NCI-H446 treated with DMSO at 0.1 percent for 48 hours (cell line): ENCODE data around the gene RNF40.

Experiments used
- DNase-seq: peaks from one replicate; lab custom pipeline; 2025; lab: John Stamatoyannopoulos, UW

The RNF40 gene

DNA sequence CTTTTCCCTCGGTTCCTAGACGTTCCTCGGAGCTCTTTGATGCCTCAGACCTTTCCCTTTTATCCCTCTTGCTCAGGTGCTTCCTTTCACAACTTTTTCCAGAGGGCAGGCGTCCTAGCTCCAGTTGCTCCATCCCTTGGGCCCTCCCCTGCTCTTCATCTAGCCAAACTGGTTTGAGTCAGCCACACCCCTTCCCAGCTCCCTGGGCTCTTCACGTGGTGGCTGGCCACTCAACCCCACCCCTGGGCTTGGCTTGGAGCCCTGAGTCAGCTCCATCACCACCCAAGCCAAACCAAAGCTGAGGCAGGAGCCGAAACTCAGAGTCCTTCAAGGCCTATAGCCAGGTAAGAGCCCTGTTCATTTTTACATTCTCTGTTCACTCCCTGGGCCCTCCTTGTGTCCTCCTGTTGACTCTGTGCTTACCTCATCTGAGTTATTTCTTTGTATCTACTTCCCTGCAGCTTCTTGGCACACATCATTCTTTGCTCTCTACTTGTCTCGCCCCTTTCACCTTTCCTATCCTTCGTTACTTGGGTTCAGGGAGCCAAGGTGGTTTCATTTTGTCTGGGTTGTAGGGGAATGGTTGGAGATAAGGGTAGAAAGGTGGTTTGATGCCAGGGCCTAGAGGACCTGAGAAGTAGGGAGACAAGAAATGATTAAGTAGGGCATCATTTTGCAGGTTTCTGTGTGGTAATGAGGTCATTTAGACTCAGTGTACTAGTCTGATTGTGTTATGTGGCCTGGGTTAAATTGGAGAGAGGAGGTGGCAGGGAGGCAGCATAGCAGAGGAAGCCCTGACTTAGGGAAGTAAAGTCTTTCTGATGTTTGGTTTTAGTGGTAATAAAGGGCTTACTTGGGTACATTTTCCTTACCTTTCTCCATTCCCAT is 21.5 kb upstream of the RNF40 start:
- no peak for DNase-seq

DNA sequence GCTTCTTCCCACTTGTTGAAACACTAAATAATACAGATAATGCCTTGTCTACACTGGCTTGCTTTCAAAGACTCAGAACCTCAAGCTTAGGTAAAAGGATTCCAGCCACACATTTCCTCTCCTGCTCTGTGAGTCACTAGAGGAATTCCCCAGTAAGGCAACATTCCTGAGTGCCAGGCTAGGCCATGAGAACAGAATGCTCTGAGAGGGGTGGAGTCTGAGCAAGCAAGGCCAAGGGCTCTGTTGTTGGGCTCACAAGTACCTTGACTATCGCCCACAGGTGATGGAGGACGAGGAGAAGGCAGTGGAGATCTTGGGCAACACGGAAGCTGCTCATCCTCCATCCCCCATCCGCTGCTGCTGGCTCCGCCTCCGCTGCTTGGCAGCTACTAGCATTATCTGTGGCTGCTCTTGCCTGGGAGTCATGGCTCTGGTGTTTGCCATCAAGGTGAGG is 20.6 kb upstream of the RNF40 start:
- DNase-seq: no peak

DNA sequence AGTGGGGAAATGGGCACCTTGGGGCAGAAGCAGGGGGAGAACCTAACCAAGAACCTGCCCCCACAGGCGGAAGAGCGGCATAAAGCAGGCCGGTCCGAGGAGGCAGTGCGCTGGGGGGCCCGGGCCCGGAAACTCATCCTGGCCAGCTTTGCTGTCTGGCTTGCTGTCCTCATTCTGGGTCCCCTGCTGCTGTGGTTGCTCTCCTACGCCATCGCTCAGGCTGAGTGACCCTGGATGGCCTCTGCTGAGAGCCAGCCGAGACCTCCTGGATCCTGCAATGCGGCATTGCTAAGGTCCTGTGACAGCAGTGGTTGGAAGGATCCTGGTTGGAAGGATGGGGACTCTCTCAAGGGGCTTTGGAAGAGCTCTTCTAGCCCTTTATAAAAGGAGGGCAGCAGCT is 18.4 kb upstream of the RNF40 start:
- no peak for DNase-seq

DNA sequence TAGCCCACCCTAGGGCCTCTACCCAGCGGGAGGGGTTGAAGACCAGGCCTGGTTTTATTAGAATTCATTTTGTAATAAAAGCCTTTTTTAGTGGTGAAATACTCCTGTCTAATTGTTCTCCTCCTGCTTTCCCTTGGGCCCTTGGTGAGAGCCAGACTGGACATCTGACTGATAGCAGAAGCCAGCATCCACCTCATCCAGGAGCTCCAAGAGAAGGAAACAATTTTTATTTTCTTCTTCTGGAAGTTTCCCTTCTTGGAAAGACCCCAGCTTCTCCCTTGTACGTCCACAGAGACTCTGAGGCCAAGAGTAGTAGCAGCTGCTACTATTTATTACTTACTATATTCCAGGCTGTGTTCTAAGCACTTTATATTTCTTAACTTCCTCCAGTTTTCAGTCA is 17.9 kb upstream of the RNF40 start:
- DNase-seq: no peak

DNA sequence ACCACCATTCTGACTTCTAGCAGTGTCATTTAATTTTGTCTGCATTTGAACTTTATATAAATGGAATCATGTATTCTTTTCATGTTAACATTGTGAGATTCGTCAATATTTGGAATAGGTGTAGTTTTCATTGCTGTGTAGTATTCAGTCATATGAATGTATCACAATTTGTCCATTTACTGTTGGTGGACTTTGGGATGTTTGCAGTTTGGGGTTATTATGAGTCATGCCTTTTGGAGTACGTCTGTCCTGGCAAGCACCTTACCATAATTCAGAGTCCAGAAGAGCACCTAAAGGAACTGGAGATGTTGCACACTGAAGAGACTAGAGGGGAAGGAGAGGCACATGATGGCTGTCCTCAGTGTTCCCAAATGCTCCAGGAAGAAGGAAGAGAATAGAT is 17.0 kb upstream of the RNF40 start:
- DNase-seq: no peak

DNA sequence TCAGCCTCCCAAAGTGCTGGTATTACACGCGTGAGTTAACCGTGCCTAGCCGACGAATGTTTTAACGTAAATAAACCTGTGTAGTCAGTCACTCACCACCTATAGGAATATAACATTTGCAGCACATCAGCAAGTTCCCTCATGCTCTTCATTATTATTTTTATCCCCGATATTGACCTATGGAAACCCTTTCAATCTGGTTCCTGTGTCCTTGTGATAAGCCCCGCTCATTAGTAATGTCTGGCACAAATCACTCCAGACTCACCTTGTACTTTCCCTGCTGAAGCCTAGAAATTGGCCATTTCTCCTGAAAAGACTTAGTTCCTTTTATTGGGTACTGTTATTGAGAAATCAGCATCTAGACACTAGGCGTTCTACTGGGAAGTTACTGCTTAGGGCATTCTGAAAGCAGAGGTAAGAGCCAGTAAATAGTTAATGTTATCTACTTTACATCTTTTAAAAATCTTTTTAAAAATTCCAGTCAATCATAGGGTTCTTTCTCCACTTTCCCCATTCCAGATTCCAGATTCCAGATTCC is 15.4 kb upstream of the RNF40 start:
- no peak for DNase-seq

DNA sequence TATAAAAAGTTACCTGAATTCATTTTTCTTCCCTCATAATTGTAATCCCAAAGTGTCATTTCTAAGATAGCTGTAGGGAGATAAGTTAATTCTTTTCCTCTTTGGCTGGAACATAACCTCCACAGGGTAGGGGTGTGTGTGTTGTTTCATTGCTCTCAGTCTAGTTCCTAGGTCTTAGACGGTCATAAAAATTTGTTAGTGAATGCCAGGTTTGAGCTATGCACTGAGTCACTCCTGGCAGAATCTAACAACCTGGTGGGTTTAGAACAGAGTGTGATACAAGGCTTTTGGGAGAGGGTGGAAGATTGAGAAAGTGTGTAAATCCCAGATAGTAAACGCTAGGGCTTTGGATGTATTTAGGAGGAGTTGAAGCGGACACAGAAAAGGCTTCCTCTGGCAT is 14.8 kb upstream of the RNF40 start:
- no peak for DNase-seq

DNA sequence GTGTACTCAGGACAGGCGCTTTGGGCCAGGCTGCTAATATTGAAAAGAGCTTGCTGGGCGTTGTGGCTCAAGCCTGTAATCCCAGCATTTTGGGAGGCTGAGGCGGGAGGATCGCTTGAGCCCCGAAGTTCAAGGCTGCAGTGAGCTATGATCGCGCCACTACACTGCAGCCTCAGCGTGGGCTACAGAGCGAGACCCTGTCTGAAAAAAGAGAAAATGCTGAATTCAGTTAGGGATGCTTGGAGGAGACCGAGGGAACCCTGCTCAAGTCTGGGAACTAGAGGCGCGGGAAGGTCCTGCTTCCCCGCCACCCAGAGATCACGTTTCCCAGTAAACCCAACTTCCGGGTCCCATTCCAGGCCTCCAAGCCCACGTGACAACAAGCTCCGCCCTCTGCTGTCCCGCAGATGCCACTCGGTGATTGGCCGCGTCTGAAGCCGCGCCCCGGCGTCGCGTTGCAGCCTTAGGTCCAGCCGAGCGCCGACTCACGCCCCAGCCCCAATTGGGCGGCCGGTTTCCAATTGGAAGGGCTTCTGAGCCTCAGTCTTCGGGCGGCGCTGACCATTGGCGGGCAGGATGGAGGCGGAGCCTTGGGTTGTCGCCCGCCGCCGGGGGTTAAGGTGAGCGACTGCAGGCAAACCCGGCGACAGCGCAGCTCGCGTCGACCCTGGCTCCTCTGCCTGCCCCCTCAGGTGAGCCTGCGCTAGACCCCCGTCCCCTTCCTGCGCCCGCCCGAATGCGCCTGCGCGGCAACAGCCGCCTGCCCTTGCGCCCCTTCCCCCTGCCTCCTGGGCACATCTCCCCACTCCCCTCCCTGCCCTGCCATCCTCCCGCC is 14.1 kb upstream of the RNF40 start, which contains the start of gene PHKG2:
Gene PHKG2, plus strand, starts transcription at position 627 of the 835 bp plus-strand sequence. CDS start 396 bp downstream, outside the sequence.
- DNase-seq: peak; percentile 95

DNA sequence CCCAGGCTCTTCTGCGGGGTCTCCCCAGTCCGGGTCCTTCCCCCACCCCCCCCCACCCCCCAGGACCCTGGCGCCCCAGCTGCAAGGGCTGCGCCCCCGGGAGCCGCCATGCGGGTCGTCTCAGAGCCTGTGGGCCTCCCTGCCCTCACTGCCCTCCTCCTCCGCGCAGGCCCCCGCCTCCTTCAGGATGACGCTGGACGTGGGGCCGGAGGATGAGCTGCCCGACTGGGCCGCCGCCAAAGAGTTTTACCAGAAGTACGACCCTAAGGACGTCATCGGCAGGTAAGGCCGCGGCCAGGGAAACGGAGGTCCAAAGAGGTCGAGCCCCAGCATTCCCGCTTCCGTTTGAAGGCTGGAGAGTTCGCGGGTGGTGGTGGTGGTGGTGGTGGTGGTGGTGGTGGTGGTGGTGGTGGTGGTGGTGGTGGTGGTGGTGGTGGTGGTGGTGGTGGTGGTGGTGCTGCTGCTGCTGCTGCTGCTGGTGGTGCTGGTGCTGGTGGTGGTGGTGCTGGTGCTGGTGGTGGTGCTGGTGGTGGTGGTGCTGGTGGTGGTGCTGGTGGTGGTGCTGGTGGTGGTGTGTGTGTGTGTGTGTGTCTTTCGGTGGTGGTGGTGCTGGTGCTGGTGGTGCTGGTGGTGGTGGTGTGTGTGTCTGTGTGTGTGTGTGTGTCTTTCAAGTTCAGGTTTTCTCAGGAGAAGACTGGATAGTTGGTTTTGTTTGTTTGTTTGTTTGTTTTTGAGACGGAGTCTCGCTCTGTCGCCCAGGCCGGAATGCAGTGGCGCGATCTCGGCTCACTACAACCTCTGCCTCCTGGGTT is 13.3 kb upstream of the RNF40 start:
- no peak for DNase-seq

DNA sequence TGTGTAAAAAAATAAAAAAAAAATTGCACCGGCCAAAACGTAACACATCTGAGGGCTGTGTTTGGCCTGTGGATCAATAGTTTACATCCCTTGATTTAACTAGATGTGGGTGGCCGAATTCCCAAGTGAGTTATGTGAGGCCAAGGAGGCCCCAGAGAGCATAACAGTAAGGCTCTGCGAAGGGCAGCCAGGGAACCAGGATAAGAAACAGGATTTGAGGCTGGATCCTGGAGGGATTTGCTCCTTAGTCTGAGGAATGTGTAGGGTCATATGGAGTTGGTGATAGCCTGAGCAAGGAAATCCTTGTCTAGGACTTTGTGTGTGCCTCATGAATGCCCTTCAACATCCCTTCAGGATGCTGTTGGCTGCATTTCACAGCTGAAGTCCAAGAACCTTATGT is 11.9 kb upstream of the RNF40 start:
- DNase-seq: no peak

DNA sequence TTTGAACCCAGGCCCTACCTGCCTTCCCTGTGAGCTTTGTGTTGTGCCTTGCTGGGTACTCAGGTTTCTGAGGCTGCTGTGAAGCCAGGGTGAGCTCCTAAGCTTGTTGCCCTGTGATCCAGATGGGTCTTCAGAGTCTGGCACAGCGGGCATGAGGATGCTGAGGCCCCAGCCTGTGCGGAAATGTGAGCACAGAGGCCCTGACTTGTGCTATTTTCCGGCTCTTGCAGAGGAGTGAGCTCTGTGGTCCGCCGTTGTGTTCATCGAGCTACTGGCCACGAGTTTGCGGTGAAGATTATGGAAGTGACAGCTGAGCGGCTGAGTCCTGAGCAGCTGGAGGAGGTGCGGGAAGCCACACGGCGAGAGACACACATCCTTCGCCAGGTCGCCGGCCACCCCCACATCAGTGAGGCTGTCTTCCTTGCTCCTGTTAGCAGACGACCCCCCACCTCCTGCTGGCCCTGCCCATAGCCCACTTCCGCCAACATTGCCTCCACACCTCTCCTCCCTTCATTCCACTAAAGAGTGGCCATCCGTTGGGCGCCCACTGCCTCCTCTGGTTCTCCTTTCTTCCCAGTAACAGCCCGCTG is 11.2 kb upstream of the RNF40 start:
- no peak for DNase-seq

DNA sequence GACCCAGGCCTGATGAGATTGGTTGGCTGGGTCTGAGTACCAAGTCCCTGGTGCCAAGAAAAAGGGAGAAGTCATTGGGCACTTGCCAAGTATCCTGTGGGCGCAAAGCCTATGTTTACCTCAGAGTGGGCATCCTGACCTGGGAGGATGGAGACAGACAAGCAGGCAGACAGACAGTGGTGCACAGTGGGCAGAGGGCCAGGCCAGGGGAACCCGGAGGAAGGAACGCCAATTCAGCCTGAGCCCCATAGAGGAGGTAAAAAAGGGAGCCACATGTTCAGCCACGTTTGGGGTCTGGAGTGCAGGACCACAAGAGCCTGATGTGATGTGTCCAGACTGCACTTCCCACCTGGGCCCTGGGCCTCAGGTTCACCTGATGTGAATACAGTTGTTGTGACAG is 8.5 kb upstream of the RNF40 start:
- DNase-seq: no peak

DNA sequence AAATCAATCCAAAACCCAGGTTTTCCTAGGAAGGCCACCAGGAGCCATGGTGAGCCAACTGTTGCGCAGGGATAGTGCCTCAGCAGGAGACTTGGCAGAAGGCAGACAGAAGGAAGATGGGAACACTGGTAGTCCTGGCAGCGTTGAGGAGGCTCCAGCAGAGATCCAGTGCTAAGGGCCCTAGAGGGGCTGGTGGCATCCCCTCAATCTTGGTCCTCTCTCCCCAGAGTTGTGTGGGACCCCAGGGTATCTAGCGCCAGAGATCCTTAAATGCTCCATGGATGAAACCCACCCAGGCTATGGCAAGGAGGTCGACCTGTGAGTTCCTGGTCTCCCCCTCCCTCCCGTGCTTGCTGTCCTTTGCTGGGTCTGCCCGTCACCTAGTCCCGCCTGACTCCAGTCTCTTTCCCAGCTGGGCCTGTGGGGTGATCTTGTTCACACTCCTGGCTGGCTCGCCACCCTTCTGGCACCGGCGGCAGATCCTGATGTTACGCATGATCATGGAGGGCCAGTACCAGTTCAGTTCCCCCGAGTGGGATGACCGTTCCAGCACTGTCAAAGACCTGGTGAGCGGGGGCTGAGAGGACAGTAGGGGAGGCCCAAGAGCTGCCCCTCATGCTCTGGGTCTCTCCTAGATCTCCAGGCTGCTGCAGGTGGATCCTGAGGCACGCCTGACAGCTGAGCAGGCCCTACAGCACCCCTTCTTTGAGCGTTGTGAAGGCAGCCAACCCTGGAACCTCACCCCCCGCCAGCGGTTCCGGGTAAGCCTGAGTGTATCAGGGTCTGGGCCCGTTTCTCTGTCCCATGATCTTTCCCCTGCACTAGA is 6.0 kb upstream of the RNF40 start:
- DNase-seq: no peak

DNA sequence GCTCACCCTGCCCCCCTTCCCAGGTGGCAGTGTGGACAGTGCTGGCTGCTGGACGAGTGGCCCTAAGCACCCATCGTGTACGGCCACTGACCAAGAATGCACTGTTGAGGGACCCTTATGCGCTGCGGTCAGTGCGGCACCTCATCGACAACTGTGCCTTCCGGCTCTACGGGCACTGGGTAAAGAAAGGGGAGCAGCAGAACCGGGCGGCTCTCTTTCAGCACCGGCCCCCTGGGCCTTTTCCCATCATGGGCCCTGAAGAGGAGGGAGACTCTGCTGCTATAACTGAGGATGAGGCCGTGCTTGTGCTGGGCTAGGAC is 5.4 kb upstream of the RNF40 start:
- DNase-seq: no peak

DNA sequence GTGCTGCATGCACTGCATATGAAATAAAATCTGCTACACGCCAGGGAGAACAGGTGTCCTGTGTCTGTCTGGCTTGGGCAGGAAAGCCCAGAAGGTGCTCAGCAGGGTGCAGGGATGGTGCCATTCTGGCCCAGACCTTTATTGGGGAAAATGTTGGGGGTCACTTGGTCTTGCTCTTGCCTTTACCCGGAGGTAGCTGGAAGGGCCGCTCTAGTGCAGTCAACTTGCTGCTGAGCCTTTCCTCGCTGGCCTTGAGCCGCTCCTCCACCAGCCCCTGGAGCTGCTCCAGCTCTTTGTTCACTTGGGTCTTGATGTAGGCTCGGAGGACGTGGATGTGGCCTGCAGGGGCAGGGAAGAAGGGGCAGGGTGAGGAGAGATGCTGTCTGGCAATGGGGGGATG is 4.8 kb upstream of the RNF40 start:
- no peak for DNase-seq

DNA sequence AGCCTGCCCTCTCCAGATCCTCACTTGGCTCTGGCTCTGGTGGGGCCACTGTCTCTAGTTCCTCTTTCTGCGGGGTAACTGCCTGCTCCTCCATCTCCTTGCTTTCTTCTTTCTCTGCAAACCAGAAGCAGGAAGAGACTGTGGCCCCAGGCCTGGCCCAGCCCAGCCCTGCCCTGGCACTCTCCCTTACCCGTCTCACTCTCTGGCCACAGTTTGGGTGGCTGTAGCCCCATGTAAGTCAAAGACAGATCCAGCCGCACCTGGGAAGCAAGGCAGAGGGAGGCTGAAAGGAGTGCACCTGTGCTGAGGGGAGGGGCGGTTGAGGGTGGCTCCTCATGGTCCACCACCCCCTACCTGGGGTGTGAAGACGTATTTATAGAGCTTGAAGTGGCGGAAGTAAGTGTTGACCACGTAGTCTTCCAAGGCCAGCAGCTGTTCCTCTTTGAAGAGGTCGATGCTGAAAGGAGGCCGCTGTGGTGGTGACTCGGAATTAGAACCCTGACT is 3.1 kb upstream of the RNF40 start:
- DNase-seq: no peak

DNA sequence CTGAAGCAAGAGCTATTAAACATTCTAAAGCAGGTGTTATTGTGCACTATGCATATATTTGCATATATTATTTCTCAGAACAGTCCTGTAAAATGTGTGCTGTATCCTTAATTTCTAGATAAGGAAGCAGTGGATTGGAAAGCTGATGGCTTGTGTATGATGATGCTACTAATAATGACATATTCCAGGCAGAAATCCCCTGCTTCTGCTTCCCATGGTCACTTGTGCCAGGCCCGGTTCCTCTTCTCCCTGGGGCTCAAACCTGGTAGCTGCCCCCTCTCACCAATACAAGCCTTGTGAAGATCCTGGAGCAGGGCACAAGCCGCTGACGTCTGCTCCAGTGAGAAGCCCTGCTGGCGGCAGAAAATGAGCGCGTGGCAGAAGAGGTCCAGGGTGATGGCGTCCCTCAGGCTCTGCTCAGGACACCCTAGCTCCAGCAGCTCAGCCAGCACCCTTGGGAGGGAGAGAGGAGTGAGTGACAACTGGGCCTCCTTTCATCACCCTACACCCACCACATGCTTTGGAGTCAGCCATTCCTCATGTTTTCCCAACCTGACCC is 2.0 kb upstream of the RNF40 start:
- no peak for DNase-seq

DNA sequence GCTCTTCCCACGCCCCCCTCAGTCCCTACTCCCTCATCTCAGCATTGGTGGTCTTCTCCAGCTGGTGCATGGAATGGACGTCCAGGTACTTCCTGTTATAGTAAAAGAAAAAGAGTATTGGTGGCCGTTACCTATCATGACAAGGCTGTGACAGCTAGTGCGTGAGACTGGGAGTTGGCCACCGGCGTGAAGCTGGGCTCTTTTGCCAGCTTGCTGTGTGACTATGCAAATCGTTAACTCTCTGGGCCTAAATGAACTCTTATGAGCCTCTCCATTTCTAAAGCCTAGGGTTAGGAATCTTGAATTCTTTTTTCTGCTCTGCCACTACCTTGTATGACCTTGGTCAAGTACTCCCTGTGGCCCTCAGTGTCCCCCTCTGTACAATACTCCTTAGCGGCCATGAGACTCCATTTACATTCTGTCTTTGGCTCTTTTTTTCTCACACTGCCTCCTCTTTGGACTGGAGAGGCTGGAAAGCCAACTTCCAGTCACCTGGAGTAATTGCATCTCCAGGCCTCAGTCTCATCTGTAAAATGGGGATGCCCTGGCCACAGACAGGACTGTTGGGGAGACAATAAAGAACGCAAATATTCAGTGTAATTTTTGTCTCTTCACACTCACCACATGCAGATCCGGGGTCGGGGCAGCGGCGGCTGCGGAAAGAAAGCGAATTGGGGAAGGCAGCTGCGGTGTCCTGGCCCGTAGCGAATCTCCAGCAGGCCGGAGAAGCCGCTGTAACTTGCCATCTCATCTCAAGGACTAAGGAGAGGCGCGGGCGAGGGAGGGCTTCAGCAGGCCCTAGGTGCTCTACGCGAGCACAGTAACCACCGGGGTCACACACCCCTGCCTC is 1.3 kb upstream of the RNF40 start:
- DNase-seq: no peak

DNA sequence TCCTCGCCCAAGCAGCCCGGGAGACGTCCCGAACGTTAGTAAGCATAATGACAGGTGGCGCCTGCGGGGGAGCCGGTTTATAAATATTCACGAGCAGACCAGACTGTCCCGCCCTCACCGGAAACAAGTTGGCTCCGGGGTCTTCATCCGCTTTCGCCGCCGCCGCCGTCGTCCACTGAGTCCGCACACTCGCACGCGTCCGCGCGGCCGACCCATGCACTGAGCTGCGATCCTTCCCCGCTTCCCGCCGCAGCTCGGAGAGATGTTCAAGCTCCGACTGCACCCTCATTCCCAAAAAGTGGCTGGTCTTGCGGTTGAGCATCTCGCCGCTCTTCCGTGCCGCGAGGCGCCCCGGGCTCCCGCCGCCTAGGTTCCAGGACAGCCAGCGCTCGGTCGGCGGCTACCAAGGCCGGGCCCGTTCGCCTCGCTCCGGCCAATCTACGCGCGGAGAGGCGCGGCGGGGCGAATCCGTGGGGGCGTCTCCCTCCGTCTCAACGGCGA is 645 bp upstream of the RNF40 start:
- DNase-seq: no peak
